GM12878 (cell line): ENCODE measurements around the gene HMCES. TPM values are rescaled to one million over a fixed set of nuclear protein-coding genes. Genes with fewer than 3 reads are reported as not detected.

Experiments
- ATF2 ChIP-seq: IDR thresholded peaks from 2 replicates; pipeline ENCODE4 v1.6.1; 2012; ENCODE audit warnings: low read length, inconsistent platforms
- BHLHE40 ChIP-seq, 2 experiments: fragments of 450-650 bp in 1 of 2; IDR thresholded peaks; 2 replicates each; pipeline ENCODE4 v1.6.1; 2011 to 2017; ENCODE audit warnings: low read depth in 2 of 2, borderline replicate concordance in 1 of 2, improper control_type of control experiment in 1 of 2, low read length in 1 of 2, mild to moderate bottlenecking in 1 of 2
- CUX1 ChIP-seq: IDR thresholded peaks from 2 replicates; pipeline ENCODE4 v1.6.1; 2012; ENCODE audit warnings: improper control_type of control experiment, low read depth, low read length; ENCODE audit not compliant: insufficient replicate concordance
- FOXK2 ChIP-seq: fragments of 450-650 bp; IDR thresholded peaks from 2 replicates; pipeline ENCODE4 v1.6.1; 2017; ENCODE audit warnings: mild to moderate bottlenecking, moderate library complexity
- HDGF ChIP-seq: fragments of 450-650 bp; IDR thresholded peaks from 2 replicates; pipeline ENCODE4 v1.6.1; 2016; ENCODE audit warnings: antibody characterized with exemption
- JUNB ChIP-seq: IDR thresholded peaks from 2 replicates; pipeline ENCODE4 v1.6.1; 2016; ENCODE audit warnings: antibody characterized with exemption, mild to moderate bottlenecking
- MAX ChIP-seq: IDR thresholded peaks from 2 replicates; pipeline ENCODE4 v1.6.1; 2012; ENCODE audit warnings: low read depth, low read length, improper control_type of control experiment
- MTA2 ChIP-seq: fragments of 450-650 bp; IDR thresholded peaks from 2 replicates; pipeline ENCODE4 v1.6.1; 2016; ENCODE audit warnings: low read depth, mild to moderate bottlenecking, moderate library complexity
- MYB ChIP-seq: fragments of 150-350 bp; IDR thresholded peaks from 2 replicates; pipeline ENCODE4 v1.6.1; 2014; ENCODE audit warnings: mild to moderate bottlenecking, low read depth, low read length, borderline replicate concordance
- NFIC ChIP-seq: IDR thresholded peaks from 2 replicates; pipeline ENCODE4 v1.6.1; 2012; ENCODE audit warnings: low read depth, mild to moderate bottlenecking, inconsistent platforms, low read length, moderate library complexity
- NR2F1 ChIP-seq: fragments of 450-650 bp; conservative IDR thresholded peaks from 2 replicates; pipeline ENCODE4 v1.6.1; 2017; ENCODE audit warnings: mild to moderate bottlenecking
- POLR2A ChIP-seq: IDR thresholded peaks from 2 replicates; pipeline ENCODE4 v1.6.1; 2011; ENCODE audit warnings: low read depth, mild to moderate bottlenecking, low read length
- POLR2AphosphoS2 ChIP-seq: IDR thresholded peaks from 2 replicates; pipeline ENCODE4 v1.6.1; 2011; ENCODE audit warnings: low read depth, mild to moderate bottlenecking, low read length, improper control_type of control experiment, moderate library complexity
- RB1 ChIP-seq: fragments of 450-650 bp; formaldehyde crosslinking; IDR thresholded peaks from 2 replicates; pipeline ENCODE4 v1.6.1; 2017; ENCODE audit warnings: mild to moderate bottlenecking, borderline replicate concordance
- RCOR1 ChIP-seq: conservative IDR thresholded peaks from 2 replicates; pipeline ENCODE4 v1.6.1; 2012; ENCODE audit warnings: low read depth, low read length, improper control_type of control experiment
- ZSCAN29 ChIP-seq: fragments of 450-650 bp; IDR thresholded peaks from 2 replicates; pipeline ENCODE4 v1.6.1; 2017; ENCODE audit warnings: mild to moderate bottlenecking, moderate library complexity
- polyA plus RNA-seq, 11 experiments: library from polyadenylated mRNA; depleted of rRNA in 4 of 11; unstranded in 6 of 11; stranded (reverse) in 5 of 11; fragments of >200 nt; fragmentation: Nextera tagmentation in 4 of 11; fragmentation: Illumina TruSeq in 1 of 11; extraction: Ambion mirVana in 4 of 11; extraction: Trizol in 1 of 11; gene quantifications; 1 replicate in 1 of 11; 2 replicates in 10 of 11; pipeline versions ENCODE4 v1.2.1 to v1.2.3, GENCODE V29; 2011 to 2016; ENCODE audit warnings: inconsistent platforms in 2 of 11, missing spikeins in 2 of 11, low read depth in 1 of 11
- total RNA-seq, 4 experiments: library from RNA; depleted of rRNA in 3 of 4; stranded (reverse); fragments of >200 nt in 3 of 4; fragmentation: Illumina TruSeq in 1 of 4; extraction: Trizol in 1 of 4; gene quantifications; 2 replicates each; pipeline versions ENCODE4 v1.2.1 to v1.2.3, GENCODE V29; 2013 to 2021

HMCES gene
- total and polyA plus RNA-seq, 10 of the 15 experiments (the other 5 are each of a cell fraction or from before 2014, with no cell fraction given) = 12.4 to 49.8 (median 27.0) TPM

DNA sequence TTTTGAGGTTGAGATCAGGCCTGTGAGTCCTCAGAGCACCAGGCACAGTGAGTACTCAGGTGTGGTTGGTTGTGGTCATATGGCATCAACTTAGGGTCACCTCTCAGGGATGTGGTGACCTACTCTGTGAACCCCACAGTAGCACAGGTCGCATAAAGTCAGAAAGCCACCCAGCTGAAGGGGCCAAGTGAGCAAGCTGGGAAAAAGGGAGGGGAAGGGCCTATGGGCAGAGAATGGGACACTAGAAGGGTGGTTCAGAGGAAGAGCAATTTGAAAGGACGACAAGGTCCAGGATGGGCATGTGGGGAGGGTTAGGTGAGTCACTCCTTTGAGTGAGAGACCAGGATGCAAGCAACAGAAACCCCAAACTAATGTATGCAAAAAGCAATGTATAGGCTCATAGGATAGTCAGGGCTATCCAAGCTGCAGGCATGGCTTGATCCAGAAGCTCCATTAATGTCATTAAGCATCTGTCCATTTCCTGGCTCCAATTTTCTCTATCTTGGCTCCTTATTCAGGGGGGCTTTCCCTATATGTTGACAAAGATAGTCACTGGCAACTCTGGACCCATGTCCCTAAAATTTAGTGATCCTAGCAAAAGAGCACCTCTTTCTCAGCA lies 33.5 kb downstream of the HMCES start (continued):
- TF ChIP-seq CUX1 = no peak
- no peak for TF ChIP-seq NFIC
- peak; percentile 41; the same call in 1 of the 2 replicates for TF ChIP-seq HDGF
- no peak for TF ChIP-seq FOXK2
- no peak for TF ChIP-seq JUNB
- no peak for TF ChIP-seq MAX
- no peak for TF ChIP-seq RCOR1
- no peak for TF ChIP-seq ATF2
- TF ChIP-seq ZSCAN29 = no peak
- no peak for TF ChIP-seq MTA2
- no peak for TF ChIP-seq RB1
- TF ChIP-seq MYB = no peak
- no peak for TF ChIP-seq BHLHE40 (IDR thresholded peaks at IDR 0.05; ENCODE audit: borderline replicate concordance in 1 of 2, low read depth in 2 of 2, low read length in 1 of 2)
- 0 out of 2 replicates have a peak, but pooled peaks have one; percentile 51 for TF ChIP-seq NR2F1
- no peak for TF ChIP-seq POLR2AphosphoS2
- peak; percentile 17; the same call in 1 of the 2 replicates for TF ChIP-seq POLR2A
- TF ChIP-seq, all 136 proteins: peak for 4
